Left lung (tissue), 10 donors: Measurements from ENCODE around the gene ARNT2. TPM values are rescaled to one million over a fixed set of nuclear protein-coding genes. Genes with fewer than 3 reads are reported as not detected.

Experiments
- ATAC-seq: fragments of 200-7000 bp; cut with Tn5 transposase; one replicate; pipeline ENCODE4 v1.9.1; 2020; ENCODE audit warnings: moderate library complexity
- DNase-seq, 4 donors: peaks; one replicate each; pipeline ENCODE4 v3.0.0-alpha.2; 2013 to 2020
- H3K27ac ChIP-seq, 2 donors: fragments of 200-600 bp; sonication (generic) in 1 of 2; one replicate each; pipeline versions ENCODE4 v1.5.0 to v1.8.0; 2020 to 2021
- H3K27me3 ChIP-seq, 2 donors: fragments of 200-600 bp; sonication (generic) in 1 of 2; one replicate each; pipeline versions ENCODE4 v1.5.0 to v1.8.0; 2020 to 2021
- H3K36me3 ChIP-seq, 2 donors: fragments of 200-600 bp; sonication (generic) in 1 of 2; one replicate each; pipeline versions ENCODE4 v1.5.0 to v1.8.0; 2020 to 2021
- H3K4me1 ChIP-seq, 2 donors: fragments of 200-600 bp; one replicate each; pipeline ENCODE4 v1.8.0; 2021
- H3K4me3 ChIP-seq, 2 donors: fragments of 200-600 bp; sonication (generic) in 1 of 2; one replicate each; pipeline versions ENCODE4 v1.5.0 to v1.8.0; 2020 to 2021; ENCODE audit warnings: mild to moderate bottlenecking in 1 of 2
- H3K9me3 ChIP-seq, 2 donors: fragments of 200-600 bp; sonication (generic) in 1 of 2; one replicate each; pipeline versions ENCODE4 v1.5.0 to v1.8.0; 2020 to 2021
- intact Hi-C, 2 donors: fragments of 100-400 bp; cut with DNase I; formaldehyde crosslinking; loops; one replicate each; pipeline versions ENCODE4 v1.11.2 to v1.14.2; 2022
- polyA plus RNA-seq, 6 donors: library from polyadenylated mRNA; unstranded; fragments of 120-200 nt; gene quantifications; one replicate each; pipeline ENCODE4 v1.2.1, GENCODE V29; 2013; ENCODE audit not compliant: insufficient read length in 6 of 6
- total RNA-seq, 2 donors: library from RNA; stranded (reverse); fragmentation: NEBNext Ultra II Directional; extraction: Animal tissue kit (Norgen Biotek cat#: 25700); gene quantifications; one replicate each; pipeline ENCODE4 v1.2.1, GENCODE V29; 2021
- TF ChIP-seq, protein P1 (sequence below), 2 donors: fragments of 200-600 bp; sonication (generic) in 1 of 2; IDR thresholded peaks; one replicate each; pipeline versions ENCODE4 v1.5.0 to v1.8.0; 2021; ENCODE audit warnings: antibody characterized with exemption in 2 of 2
- donor health status: DM: no; HTN: yes; CAD: no.
- donor health status: DM: no; HTN: no; CAD: no.

ARNT2 gene
- total and polyA plus RNA-seq, 8 donors, result 9.7 to 50.8 (median 33.7) TPM

GRCh38 chr15:80444680-80445251 lies 40.6 kb downstream of the ARNT2 start:
- Histone ChIP-seq H3K36me3 (no peaks in the 10 kb centered on the region), H3K27me3 (peaks cover 0 to 20% of the 10 kb centered on the region in 2 donors), H3K4me1 (no peaks in the 10 kb centered on the region), H3K27ac (no peak overlapping the region), H3K9me3 (no peaks in the 10 kb centered on the region), H3K4me3 (no peak overlapping the region)
- no peak for ATAC-seq
- TF ChIP-seq, protein P1, sequence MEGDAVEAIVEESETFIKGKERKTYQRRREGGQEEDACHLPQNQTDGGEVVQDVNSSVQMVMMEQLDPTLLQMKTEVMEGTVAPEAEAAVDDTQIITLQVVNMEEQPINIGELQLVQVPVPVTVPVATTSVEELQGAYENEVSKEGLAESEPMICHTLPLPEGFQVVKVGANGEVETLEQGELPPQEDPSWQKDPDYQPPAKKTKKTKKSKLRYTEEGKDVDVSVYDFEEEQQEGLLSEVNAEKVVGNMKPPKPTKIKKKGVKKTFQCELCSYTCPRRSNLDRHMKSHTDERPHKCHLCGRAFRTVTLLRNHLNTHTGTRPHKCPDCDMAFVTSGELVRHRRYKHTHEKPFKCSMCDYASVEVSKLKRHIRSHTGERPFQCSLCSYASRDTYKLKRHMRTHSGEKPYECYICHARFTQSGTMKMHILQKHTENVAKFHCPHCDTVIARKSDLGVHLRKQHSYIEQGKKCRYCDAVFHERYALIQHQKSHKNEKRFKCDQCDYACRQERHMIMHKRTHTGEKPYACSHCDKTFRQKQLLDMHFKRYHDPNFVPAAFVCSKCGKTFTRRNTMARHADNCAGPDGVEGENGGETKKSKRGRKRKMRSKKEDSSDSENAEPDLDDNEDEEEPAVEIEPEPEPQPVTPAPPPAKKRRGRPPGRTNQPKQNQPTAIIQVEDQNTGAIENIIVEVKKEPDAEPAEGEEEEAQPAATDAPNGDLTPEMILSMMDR (IDR thresholded peaks at IDR 0.05), result no peak
- intact Hi-C loops, result no loop called here
- DNase-seq, result no peak

- Histone ChIP-seq H3K27me3 (peaks cover 0 to 20% of the 10 kb centered on the region in 2 donors), H3K36me3 (no peaks in the 10 kb centered on the region), H3K4me3 (no peak overlapping the region), H3K4me1 (peaks cover 0 to 4% of the 10 kb centered on the region in 2 donors), H3K9me3 (no peaks in the 10 kb centered on the region), H3K27ac (no peak overlapping the region)
- intact Hi-C loops, result no loop called here
- no peak for DNase-seq
- ATAC-seq, result no peak
- TF ChIP-seq, protein P1 (IDR thresholded peaks at IDR 0.05), result no peak
Observed at GRCh38 chr15:80445300-80446041, 41.3 kb downstream of the ARNT2 start.

DNA sequence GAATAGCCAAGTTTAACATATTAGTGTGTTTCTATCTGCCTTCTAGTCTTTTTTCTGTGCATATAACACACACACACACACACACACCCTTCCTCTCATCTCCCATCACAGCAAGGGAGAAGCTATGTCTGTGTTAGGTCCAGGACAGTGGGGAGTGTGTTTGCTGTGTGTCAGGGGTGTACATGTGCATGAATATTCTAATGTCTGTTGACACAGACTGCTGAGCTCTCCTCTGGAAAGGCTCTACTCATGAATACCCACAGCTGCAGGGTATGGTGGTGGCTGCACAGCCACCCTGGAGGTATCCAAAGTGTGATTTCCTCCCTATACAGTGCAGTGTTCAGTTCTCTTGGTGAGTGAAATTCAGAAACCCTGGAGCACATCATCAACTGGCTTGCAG lies 42.9 kb downstream of the ARNT2 start:
- H3K27ac ChIP-seq, result no peak overlapping the region
- peaks cover 0 to 13% of the 10 kb centered on the region in 2 donors for H3K27me3 ChIP-seq
- intact Hi-C loops, result no loop called here
- ATAC-seq (no peak), DNase-seq (no peak)
- no peaks in the 10 kb centered on the region for H3K36me3 ChIP-seq
- H3K4me1 ChIP-seq, result peaks cover 0 to 10% of the 10 kb centered on the region in 2 donors
- no peaks in the 10 kb centered on the region for H3K9me3 ChIP-seq
- TF ChIP-seq, protein P1 (IDR thresholded peaks at IDR 0.05), result no peak
- no peak overlapping the region for H3K4me3 ChIP-seq

- no peak for DNase-seq
- H3K4me1 ChIP-seq, result peaks cover 0 to 10% of the 10 kb centered on the region in 2 donors
- no peak overlapping the region for H3K27ac ChIP-seq
- peak; percentile 65 for ATAC-seq
- H3K36me3 ChIP-seq, result no peaks in the 10 kb centered on the region
- TF ChIP-seq, protein P1 (IDR thresholded peaks at IDR 0.05), result no peak
- no peak overlapping the region for H3K4me3 ChIP-seq
- no peaks in the 10 kb centered on the region for H3K9me3 ChIP-seq
- intact Hi-C loops, result loop anchor here in 1 of 2 donors (10.0 kb wide), 1 partner anchor 125 kb away; no protein-coding TSS in a partner anchor
- H3K27me3 ChIP-seq, result no peaks in the 10 kb centered on the region
Observed at GRCh38 chr15:80449825-80450224, 45.6 kb downstream of the ARNT2 start.

- no peak overlapping the region for H3K27ac ChIP-seq
Observed at GRCh38 chr15:80450811-80451321, 46.7 kb downstream of the ARNT2 start.

More at GRCh38 chr15:80450811-80451321, 46.7 kb downstream of the ARNT2 start:
- DNase-seq, result peak in 1 of 4 donors; percentile 79
- peaks cover 3 to 19% of the 10 kb centered on the region in 2 donors for H3K4me1 ChIP-seq
- H3K4me3 ChIP-seq, result no peak overlapping the region
- H3K36me3 ChIP-seq, result no peaks in the 10 kb centered on the region
- ATAC-seq, result peak; percentile 39
- TF ChIP-seq, protein P1 (IDR thresholded peaks at IDR 0.05), result no peak
- intact Hi-C loops, result loop anchor here in 1 of 2 donors (10.0 kb wide), 1 partner anchor 124 kb away; no protein-coding TSS in a partner anchor
- H3K9me3 ChIP-seq, result no peaks in the 10 kb centered on the region
- no peaks in the 10 kb centered on the region for H3K27me3 ChIP-seq
